Endometrial microvascular endothelial cells (primary cell): ENCODE results near the gene PPP1R3D. TPM values are rescaled to one million over a fixed set of nuclear protein-coding genes. Genes with fewer than 3 reads are reported as not detected.
"Not testable (repeated sequence)": the region's sequence is repeated elsewhere in the genome, so short reads cannot be mapped to it uniquely, and the experiment has no call there.

Source experiments
- in situ Hi-C: cut with HindIII; loops from 2 replicates; pipeline ENCODE4 v1.10.0; 2017; ENCODE audit warnings: low sequenced_read_pairs, low pct_unique_long_range_greater_than_20kb; ENCODE audit errors: inconsistent ontology term
- total RNA-seq: library from RNA; depleted of rRNA; stranded (reverse); fragments of >200 nt; gene quantifications from one replicate; pipeline ENCODE4 v1.2.3, GENCODE V29; 2015; ENCODE audit errors: inconsistent ontology term

Gene PPP1R3D
- total RNA-seq, 1 donor from 2014 or later = 5.6 TPM

DNA sequence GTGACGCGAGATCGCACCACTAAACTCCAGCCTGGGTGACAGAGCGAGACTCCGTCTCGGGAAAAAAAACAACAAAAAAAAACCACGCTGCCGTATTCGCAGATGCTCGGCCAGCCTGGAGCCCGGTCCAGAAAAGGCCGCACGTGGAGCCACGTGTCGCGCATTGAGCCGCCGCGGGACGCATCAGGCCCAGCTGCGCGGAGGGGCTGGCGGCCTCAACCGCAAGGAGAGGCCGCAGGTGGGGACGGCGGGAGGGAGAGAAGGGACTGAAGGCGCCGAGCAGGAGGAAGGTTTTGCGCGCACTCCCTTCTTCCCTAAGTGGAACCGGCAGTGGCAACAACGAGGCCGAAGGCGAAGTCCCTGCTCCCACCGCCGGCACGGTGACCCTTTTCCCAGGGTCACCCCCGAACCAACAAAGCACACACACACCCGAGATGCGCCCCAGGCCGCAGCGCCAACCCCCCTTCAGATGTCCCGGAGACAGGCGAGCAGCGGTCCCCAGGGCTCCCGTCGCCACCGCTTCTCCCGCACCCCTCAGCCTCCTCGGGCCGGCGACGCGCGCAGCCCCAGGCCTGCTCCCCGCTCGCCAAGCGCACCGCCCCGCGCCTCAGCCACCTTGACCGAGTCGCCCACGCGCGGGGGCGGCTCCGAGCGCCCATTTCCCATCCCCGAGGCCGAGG is 7.3 kb downstream of the PPP1R3D start:
- in situ Hi-C loops = no loop called here

DNA sequence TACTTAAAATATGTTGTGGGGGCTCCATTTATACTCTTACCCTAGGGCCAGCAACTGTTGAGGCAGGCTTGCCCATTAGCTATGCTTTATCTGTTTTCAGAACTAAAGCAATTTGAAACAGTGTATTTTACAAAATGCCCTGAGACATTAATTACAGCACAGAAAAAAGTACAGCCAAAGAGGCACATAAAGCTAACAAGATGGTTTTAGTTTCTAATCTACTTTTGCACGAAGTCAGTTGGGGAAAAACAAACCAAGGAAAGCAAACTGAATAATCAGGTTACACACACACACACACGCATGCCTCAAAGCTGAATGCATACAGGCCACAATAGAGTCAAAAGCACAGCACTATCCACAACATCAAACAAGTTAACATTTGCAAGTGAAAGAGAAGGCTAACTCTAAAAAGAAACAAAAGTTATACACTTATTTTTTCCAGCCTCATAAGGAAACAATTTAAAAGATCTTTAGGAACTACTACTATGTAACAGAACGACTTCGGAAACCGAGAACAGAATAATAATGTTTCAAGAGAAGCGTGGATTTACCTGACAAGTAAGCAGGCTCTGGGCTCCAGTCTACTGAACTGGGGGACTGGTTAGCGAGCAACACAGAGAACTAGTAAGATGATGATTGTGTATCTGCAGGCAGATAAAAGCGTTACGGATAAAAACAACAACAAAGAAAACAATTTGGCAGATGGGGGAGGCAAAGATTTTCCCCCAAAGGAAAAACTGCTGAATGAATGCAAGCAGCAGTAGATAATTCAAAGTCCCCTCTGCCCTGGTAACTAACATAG is 8.4 kb downstream of the PPP1R3D start:
- in situ Hi-C loops = no loop called here

DNA sequence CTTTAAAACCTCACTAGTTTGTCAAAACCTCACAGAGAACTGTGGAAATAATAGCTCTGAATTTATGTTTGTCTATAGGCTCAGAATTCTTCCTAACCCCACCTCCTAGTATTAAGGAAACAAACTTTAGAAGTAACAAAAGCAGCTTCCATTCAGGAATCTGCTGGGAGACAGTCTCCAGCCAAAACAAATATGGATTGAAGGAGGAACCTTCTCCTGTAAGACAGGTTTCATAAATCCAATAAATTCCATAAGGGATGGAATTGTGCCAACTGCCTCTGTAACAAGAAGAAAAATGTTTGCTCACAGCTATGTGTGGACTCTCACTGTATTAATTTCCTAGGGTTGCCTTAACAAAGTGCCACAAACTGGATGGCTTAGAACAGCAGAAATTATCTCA is 14.2 kb downstream of the PPP1R3D start:
- in situ Hi-C loops = no loop called here

DNA sequence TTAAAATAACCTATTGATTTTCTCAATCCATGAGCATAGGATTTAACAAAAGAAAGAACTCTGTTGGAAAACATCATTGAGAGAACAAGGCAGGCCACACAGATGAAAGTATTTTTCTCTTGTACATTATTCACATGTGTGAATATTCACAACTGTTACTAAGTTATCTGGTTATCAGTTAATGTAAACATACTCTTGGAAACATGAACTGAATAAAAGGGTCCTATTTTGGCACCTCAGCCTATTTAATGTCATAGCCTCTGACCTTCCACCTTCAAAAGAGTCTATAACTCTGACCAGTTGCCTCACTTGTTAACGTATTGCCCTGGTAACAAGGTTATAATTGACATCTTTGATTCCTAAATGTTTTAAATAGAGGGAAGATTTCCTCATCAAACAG is 14.7 kb downstream of the PPP1R3D start:
- in situ Hi-C loops = no loop called here

DNA sequence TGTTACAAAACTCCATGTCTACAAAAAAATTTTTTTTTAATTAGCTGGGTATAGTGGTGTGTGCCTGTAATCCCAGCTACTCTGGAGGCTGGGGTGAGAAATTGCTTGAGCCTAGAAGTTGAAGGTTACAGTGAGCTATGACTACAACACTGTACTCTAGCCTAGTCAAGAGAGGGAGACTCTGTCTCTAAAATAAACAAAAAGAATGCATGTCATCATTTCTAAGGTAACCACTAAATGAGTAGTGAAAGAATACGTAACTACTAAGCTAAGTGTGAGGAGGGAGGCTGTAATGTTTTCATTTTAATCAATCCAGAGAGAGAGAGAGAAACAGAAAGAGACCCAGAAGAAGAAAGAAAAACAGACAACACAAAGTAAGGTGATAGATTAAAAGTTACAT is 16.6 kb downstream of the PPP1R3D start:
- in situ Hi-C loops = no loop called here

DNA sequence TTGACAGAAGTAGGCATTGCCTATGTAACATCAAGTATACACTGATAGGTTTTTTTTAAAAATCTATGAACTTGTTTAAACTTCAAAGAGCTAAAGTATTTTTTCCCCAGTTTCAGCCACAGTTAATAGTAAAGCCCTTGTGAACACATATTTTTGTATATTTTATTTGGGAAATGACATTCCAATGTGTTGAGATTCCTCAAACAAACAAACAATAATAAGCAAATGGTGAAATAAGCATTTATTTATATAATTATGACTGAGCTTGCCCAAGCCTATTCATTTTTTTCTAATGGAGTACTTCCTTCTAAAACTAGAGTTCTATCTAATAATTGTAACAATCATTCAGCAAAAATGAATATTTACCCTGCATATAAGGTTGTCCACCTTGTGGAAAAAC is 19.2 kb downstream of the PPP1R3D start:
- in situ Hi-C loops = no loop called here

DNA sequence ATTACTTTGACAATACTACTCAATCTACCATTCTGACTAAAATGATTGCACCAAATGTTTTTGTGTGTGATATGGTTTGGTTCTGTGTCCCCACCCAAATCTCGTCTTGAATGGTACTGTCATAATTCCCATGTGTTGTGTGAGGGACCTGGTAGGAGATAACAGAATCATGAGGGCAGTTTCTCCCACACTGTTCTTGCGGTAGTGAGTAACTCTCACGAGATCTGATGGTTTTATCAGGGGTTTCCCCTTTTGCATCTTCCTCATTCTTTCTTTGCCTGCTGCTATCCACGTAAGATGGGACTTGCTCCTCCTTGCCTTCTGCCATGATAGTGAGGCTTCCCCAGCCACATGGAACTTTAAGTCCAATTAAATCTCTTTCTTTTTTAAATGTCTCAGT is 27.5 kb downstream of the PPP1R3D start:
- in situ Hi-C loops = no loop called here

DNA sequence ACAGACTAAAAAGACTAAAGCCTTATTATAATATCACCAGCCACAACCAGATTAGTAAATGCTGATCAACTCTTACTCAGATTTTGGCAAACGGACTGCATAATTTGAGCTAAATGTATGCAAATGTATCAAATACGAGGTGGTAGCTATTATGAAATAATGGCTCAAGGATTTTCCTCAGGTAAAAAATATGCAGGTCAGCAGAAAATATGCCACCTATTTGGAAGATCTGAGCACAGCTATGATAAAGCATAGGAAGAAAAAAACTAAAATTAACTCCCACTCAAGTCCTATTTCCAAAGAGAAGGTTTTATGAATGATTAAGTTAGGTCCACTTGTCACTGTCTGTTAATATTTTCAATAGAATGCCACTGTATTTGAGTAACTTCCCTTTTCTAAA is 29.1 kb downstream of the PPP1R3D start:
- in situ Hi-C loops = no loop called here

DNA sequence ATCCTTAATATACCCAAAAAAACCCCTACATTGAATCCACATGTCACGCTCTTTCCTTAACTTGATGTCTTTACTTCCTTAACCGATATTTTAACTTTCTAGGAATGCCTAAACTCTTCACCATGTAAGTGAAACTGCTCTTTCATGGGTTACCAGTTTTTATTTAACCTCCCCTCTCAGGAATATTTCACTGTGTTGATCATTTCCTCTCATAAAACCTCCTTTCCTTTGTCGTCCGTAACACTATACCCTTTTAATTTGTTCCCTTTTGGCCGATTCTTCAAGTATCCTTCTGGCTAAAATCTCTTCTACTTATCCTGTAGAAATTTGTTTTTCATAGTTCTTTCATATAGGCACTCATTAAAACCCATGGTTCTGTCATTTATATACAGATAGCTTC is 31.2 kb downstream of the PPP1R3D start:
- in situ Hi-C loops = no loop called here

DNA sequence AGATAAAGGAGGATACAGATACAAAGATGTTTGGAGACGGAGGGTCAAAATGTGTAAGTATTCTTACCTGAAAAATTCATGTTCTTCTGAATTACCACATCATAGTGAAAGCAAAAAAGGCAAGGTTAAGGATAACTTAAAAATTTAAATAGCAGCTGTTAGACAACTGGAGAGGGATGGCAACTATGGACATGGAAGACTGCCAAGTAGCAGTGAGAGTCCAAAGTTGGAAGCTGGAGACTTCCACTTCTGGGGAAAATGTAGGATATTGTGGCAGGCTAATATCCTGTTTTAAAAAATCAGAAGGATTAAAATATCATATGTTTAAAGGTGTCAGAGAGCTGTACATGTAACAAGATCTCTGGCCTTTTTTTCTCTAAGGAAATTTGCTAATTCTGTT is 36.5 kb downstream of the PPP1R3D start:
- in situ Hi-C loops = no loop called here

DNA sequence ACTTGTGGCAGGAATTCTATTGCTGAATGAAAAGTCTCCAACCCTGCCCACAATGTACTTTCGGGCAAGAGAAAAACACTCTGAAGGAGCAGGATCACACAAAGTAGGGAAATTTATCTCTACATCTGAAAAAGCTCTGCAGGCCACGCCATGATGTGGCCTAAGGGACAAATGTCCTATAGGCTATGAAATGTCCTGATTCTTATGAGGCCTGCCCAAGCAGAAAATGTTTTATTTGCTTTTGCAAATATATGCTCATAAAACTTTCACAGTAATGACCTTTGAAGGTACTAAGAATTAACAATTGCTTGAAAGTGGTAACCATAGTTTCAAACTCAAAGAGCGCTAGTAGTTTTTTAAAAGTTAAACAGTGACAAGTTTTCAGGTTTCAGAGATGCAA is 37.6 kb downstream of the PPP1R3D start:
- in situ Hi-C loops = no loop called here

DNA sequence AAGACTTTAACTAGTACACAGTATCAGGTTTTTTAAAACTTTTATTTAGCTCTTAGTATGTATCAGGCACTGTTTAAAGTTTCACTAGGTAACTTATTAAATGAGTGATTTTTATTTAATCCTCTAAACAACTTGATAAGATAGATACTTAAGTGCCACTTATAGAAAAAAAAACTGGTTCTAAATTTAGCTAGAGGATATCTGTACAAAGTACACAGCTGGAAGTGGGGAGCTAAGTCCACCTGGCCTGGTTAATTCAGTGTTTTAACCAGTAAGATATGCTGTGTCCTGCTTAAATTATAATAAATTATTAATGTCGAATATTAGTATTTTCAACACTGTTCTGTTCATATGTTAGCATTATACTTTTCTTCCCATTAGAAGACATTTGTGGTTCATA is 44.2 kb downstream of the PPP1R3D start:
- in situ Hi-C loops = no loop called here

DNA sequence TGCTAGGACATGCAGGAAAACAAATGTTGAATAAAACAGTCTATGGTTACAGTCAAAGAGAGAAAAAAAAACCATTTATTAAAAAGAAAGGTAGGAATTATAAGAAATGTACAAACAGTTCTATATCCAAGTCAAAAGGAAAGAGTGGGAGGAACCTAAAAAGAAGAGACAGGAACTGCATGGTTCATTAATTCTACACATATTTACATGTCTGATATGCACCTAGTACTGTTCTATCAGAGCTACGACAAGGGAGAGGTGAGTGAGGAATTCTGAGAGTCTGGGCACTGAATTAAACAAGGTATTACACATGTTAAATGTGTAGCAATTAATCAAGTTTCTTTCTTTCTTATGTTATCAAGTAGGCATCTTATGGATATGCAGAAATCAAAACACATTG is 48.5 kb downstream of the PPP1R3D start:
- in situ Hi-C loops = no loop called here

DNA sequence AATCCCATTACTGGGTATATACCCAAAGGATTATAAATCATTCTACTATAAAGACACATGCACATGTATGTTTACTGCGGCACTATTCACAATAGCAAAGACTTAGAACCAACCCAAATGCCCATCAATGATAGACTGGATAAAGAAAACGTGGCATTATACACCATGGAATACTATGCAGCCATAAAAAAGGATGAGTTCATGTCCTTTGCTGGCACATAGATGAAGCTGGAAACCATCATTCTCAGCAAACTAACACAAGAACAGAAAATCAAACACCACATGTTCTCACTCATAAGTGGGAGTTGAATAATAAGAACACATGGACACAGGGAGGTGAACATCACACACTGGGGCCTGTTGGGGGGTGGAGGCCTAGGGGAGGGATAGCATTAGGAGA is 50.1 kb downstream of the PPP1R3D start:
- in situ Hi-C loops = not testable (repeated sequence)

DNA sequence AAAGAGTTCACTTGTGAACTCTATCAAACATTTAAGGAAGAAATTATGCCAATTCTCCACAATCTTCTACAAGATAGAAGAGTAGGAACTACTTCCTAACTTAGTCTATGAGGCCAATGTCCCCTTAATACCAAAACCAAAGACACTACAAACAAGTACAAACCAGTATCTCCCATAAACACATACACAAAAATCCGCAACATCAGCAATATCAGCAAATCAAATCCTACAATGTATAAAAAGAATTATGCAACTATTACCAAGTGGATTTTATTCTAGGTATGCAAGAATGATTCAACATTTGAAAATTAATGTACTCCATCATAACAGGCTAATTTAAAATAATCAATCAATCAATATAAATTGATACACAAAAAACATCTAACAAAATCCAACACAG is 52.1 kb downstream of the PPP1R3D start:
- in situ Hi-C loops = no loop called here

Other genes starting within 250 kb of the PPP1R3D start
- gene SYCP2, start 6.7 kb downstream of the PPP1R3D start, total RNA-seq = not detected
- 5.1 TPM for gene FAM217B, start 84 bp upstream of the PPP1R3D start, total RNA-seq
- 0.65 TPM for gene CDH26, start 18.1 kb upstream of the PPP1R3D start, total RNA-seq